Type B pancreatic cell (in vitro differentiated cells): Measurements from ENCODE around the gene SLC12A3. TPM values are rescaled to one million over a fixed set of nuclear protein-coding genes. Genes with fewer than 3 reads are reported as not detected.

Experiments
- DNase-seq: peaks from one replicate; pipeline ENCODE4 v3.0.0; 2021; ENCODE audit warnings: mixed read lengths; ENCODE audit not compliant: unreplicated experiment; ENCODE audit errors: extremely low spot score
- H3K27ac Mint-ChIP-seq: 2 replicates; pipeline ENCODE4 v1.8.0; 2021; ENCODE audit warnings: mild to moderate bottlenecking, mixed read lengths
- H3K27me3 Mint-ChIP-seq: 2 replicates; pipeline ENCODE4 v1.8.0; 2021; ENCODE audit warnings: mixed read lengths
- H3K36me3 Mint-ChIP-seq: 2 replicates; pipeline ENCODE4 v1.8.0; 2021; ENCODE audit warnings: mixed read lengths
- H3K4me1 Mint-ChIP-seq: one replicate; pipeline ENCODE4 v1.8.0; 2021; ENCODE audit warnings: mixed read lengths; ENCODE audit not compliant: unreplicated experiment
- H3K4me3 Mint-ChIP-seq: 2 replicates; pipeline ENCODE4 v1.8.0; 2021; ENCODE audit warnings: mild to moderate bottlenecking, mixed read lengths
- H3K9me3 Mint-ChIP-seq: 2 replicates; pipeline ENCODE4 v1.8.0; 2021; ENCODE audit warnings: mixed read lengths
- total RNA-seq: library from RNA; stranded (reverse); gene quantifications from 2 replicates; pipeline ENCODE4 v1.2.1, GENCODE V29; 2021; ENCODE audit warnings: low replicate concordance
- TF ChIP-seq, protein P1 (sequence below): fragments of 200-600 bp; sonication (generic); conservative IDR thresholded peaks from 2 replicates; pipeline ENCODE4 v1.5.0; 2021; ENCODE audit warnings: antibody characterized with exemption, mild to moderate bottlenecking

The SLC12A3 gene
- total RNA-seq, 1 donor from 2014 or later = 0.31 TPM

DNA sequence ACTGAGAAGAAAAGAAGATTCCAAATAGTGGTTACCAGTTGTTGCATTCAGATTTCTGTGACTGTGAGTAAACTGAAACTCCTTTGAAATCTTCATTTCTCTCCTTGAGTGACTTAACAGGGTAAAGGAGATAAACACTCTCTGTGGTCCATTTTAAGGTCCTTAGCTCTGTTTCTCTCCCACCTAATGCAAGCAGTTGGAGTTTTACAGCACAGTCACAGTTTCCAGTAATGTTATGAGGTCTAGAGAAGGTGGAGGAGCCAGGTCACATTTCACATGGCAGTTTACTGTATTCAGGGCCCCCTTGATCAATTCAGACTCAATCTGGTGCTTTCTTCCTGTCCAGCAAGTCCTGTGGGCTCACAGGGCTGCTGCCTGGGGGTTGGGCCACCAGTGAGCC, 32.2 kb upstream of the SLC12A3 start:
- no peak overlapping the region for H3K27ac Mint-ChIP-seq

DNA sequence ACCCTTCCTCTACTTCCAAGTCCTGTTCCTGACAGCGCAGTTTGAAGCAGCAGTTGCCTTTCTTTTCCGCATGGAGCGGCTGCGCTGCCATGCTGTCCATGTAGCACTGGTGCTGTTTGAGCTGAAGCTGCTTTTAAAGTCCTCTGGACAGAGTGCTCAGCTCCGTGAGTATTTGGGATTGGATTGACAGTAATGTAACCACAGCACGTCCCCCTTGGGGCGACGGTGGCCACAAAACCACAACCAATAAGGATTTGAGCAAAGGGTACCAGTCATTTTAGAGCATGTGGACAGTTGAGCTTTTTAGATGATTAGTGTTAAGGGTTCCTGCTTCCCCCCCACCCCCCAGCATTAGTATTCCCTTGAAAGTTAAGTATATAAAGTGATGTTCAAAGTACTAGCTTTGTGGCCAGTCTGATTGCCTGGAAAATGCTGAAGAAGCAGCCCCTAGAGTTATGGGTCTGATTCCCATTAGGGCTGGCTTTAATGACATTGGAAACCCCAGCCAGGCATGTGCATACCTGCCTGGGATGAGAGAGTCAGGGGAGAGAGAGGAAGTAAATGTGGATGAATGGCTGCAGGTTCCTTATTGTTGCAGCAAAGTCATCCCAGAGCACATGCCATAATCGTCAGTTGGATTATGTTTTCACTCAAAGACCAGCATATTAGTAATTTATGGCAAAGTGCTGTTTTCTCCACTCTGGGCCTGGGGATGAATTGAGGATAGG, 31.6 kb upstream of the SLC12A3 start:
- peaks cover 19% of the 10 kb centered on the region for H3K4me1 Mint-ChIP-seq
- H3K36me3 Mint-ChIP-seq = peaks cover 39% of the 10 kb centered on the region
- H3K4me3 Mint-ChIP-seq = peak overlapping the region; percentile 11
- DNase-seq = no peak
- H3K27me3 Mint-ChIP-seq = no peaks in the 10 kb centered on the region
- TF ChIP-seq, protein P1, sequence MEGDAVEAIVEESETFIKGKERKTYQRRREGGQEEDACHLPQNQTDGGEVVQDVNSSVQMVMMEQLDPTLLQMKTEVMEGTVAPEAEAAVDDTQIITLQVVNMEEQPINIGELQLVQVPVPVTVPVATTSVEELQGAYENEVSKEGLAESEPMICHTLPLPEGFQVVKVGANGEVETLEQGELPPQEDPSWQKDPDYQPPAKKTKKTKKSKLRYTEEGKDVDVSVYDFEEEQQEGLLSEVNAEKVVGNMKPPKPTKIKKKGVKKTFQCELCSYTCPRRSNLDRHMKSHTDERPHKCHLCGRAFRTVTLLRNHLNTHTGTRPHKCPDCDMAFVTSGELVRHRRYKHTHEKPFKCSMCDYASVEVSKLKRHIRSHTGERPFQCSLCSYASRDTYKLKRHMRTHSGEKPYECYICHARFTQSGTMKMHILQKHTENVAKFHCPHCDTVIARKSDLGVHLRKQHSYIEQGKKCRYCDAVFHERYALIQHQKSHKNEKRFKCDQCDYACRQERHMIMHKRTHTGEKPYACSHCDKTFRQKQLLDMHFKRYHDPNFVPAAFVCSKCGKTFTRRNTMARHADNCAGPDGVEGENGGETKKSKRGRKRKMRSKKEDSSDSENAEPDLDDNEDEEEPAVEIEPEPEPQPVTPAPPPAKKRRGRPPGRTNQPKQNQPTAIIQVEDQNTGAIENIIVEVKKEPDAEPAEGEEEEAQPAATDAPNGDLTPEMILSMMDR = no peak
- H3K9me3 Mint-ChIP-seq = no peaks in the 10 kb centered on the region
- H3K27ac Mint-ChIP-seq = no peak overlapping the region

More for the DNA sequence above, 32.2 kb upstream of the SLC12A3 start:
- H3K27me3 Mint-ChIP-seq = no peaks in the 10 kb centered on the region
- no peak overlapping the region for H3K4me3 Mint-ChIP-seq
- no peaks in the 10 kb centered on the region for H3K9me3 Mint-ChIP-seq
- no peak for DNase-seq
- TF ChIP-seq, protein P1 = no peak
- peaks cover 36% of the 10 kb centered on the region for H3K36me3 Mint-ChIP-seq
- peaks cover 19% of the 10 kb centered on the region for H3K4me1 Mint-ChIP-seq

DNA sequence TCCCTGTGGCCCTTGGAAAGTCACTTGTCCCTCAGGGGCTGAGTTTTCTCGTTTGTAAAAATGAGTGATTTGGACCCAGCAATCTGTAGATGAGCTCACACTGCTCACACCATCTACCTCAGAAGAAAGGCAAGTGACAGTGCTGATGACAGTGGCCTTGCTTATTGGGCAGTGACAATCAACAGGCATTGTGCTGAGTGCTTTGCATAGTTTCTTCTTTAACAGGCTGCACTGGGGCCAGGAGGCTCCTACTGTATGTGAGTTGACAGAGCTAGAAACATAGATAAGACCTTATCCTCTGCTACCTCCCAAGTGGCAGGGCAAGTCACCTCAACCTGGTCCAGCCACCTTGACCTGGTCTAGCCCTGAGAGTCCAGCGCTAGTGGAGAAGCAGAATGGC, 29.7 kb upstream of the SLC12A3 start:
- TF ChIP-seq, protein P1 = no peak
- H3K27me3 Mint-ChIP-seq = no peaks in the 10 kb centered on the region
- peaks cover 46% of the 10 kb centered on the region for H3K36me3 Mint-ChIP-seq
- H3K9me3 Mint-ChIP-seq = no peaks in the 10 kb centered on the region
- DNase-seq = no peak
- peaks cover 16% of the 10 kb centered on the region for H3K4me1 Mint-ChIP-seq
- no peak overlapping the region for H3K27ac Mint-ChIP-seq
- H3K4me3 Mint-ChIP-seq = no peak overlapping the region

DNA sequence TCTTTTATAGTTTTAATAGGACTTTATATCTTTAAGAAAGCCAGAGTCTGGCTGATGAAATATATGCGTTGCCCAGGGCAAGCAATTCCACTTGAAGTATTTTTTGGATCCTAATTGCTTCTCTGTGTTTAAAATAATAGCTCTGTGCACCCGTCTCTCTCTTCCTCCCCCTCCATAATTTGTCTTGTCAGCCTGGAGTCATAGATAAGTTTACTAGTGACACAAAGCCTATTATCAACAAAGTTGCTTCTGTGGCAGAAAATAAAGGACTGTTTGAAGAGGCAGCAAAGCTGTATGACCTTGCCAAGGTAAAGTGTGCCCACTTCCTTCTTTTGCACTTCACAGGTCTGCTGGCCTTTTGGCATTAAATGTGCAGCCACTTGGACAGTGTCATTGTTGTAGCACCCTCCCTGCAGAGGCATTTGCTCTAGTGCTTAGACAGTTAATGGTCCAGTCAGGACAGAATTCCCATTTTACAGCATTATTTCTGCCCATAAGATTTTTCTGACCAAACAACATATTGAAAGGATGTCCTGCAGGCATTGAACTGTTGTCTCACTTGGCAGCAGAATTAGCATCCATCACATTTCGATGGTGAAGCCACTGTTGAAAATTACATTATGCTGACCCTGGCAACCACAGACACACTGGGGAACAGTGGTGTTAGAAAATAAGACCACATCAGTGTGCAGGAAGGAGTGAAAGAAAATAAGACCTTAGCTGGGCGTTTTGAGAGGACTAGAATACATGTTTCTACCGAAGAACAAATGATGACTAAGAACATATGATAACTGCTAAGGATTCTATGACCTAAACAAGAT, 28.4 kb upstream of the SLC12A3 start:
- peaks cover 46% of the 10 kb centered on the region for H3K36me3 Mint-ChIP-seq
- peak overlapping the region; percentile 23 for H3K4me3 Mint-ChIP-seq
- TF ChIP-seq, protein P1 = no peak
- H3K27me3 Mint-ChIP-seq = no peaks in the 10 kb centered on the region
- DNase-seq = no peak
- peaks cover 12% of the 10 kb centered on the region for H3K4me1 Mint-ChIP-seq
- H3K9me3 Mint-ChIP-seq = no peaks in the 10 kb centered on the region
- peak overlapping the region; percentile 21 for H3K27ac Mint-ChIP-seq

DNA sequence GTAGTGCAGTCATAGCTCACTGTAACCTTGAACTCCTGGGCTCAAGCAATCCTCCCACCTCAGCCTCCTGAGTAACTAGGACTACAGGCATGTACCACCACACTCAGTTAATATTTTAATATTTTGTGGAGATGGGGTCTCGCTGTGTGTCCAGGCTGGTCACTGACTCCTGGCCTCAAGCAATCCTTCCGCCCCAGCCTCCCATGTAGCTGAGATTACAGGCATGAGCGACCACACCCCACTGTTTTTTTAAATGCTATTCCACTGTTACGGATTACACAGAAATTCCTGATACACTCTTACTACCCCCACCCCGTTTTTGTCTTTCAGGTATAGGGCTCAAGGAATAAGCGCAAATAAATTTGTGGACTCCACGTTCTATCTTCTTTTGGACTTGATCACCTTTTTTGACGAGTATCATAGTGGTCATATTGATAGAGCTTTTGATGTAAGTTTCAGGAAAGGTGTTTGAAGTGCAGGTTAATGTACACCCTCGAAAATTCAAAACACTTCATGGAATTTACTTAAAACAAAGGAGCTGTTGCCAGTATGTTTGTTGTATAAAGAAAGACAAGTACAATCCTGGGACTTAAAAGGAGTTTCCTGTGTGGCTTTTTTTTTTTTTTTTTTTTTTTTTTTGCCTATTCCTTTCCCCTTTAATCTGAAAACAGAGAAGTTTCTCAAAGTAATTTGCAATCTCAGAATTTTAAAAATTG, 26.2 kb upstream of the SLC12A3 start:
- Mint-ChIP-seq H3K9me3 (no peaks in the 10 kb centered on the region), H3K27me3 (no peaks in the 10 kb centered on the region), H3K4me1 (peaks cover 12% of the 10 kb centered on the region), H3K4me3 (no peak overlapping the region), H3K27ac (no peak overlapping the region), H3K36me3 (peaks cover 47% of the 10 kb centered on the region)
- TF ChIP-seq, protein P1 = no peak
- no peak for DNase-seq
